NOMO-1 (cell line): ENCODE measurements around the gene CDKN1A.
A peak's percentile ranks its signal among the peaks of the same experiment; 100 is the strongest.
"Not testable (repeated sequence)": the region's sequence is repeated elsewhere in the genome, so short reads cannot be mapped to it uniquely, and the experiment has no call there.

Experiments
- DNase-seq, 2 experiments: peaks; one replicate each; lab custom pipeline; 2025; ENCODE audit not compliant: unreplicated experiment in 2 of 2; lab: John Stamatoyannopoulos, UW

CDKN1A gene

DNA sequence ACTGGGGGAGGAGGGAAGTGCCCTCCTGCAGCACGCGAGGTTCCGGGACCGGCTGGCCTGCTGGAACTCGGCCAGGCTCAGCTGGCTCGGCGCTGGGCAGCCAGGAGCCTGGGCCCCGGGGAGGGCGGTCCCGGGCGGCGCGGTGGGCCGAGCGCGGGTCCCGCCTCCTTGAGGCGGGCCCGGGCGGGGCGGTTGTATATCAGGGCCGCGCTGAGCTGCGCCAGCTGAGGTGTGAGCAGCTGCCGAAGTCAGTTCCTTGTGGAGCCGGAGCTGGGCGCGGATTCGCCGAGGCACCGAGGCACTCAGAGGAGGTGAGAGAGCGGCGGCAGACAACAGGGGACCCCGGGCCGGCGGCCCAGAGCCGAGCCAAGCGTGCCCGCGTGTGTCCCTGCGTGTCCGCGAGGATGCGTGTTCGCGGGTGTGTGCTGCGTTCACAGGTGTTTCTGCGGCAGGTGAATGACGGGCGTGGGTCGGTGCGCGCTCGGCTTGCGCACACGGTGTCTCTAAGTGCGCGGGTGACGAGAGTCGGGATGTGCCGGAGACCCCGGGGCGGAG lies at the start of gene CDKN1A:
Gene CDKN1A, plus strand, starts transcription at position 227 of the 555 bp plus-strand sequence. CDS start 5,388 bp downstream, outside the sequence.
- peak; percentile 86 to 93 for DNase-seq

DNA sequence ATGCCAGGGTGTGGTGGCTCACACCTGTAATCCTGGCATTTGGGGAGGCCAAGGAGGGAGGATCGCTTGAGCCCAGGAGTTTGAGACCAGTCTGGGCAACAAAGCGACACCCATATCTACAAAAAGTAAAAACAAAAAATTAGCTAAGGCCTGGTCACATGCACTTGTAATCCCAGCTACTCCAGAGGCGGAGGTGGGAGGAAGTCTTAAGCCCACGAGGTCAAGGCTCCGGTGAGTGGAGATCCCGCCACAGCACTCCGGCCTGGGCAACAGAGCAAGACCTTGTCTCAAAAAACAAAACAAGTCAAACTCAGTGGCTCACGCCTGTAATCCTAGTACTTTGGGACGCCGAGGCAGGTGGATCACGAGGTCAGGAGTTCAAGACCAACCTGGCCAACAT lies 48.7 kb upstream of the CDKN1A start:
- DNase-seq, result no peak

DNA sequence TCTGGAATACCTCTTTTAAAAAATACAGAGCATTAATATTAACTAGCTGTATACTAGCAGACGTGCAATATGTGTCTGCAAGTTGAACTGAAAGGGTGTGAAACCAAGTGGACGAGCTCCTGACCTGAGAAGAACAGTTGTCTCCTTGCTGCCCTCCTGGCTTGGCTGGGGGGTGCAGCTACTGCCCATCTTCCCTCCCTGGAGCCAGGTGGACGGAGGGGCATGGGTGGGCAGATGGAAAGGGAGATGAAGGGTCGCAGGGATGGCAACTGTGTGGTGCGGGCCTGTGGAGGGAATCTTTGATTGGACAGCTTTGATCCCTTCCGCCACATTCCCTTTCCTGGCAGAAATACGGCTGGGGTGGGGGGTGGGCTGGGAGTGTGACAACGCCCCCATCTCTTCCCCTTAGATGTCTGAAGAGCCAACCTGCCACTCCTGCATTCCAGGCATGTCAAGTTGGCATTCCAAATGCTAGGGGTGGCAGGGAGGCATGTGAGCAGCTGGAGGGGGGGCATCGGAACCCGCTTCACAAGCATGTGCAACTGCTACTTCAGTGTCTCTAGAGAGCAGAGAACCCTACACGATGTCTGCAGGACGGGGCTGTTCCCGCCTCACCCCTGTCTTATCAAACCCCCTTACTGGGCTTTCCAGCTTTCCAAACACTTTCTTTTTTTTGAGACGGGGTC lies 47.0 kb upstream of the CDKN1A start:
- no peak for DNase-seq

DNA sequence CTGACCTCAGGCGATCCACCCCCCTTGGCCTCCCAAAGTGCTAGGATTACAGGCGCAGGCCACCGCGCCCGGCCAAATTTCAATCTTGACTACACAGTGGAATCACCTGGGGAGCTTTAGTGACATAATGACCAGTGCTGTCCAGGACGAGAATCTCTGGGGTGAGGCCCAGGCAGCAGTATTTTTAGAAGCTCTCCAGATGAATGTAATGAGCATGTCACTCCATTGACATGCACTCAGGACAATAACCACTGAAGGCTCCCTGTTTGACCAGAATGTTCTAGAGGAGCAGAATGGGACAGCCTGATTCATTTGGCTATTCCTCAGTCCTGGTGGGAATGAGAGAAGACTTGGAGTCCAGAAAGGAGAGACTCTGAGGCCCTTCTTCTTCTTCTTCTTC lies 45.1 kb upstream of the CDKN1A start:
- DNase-seq, result no peak

DNA sequence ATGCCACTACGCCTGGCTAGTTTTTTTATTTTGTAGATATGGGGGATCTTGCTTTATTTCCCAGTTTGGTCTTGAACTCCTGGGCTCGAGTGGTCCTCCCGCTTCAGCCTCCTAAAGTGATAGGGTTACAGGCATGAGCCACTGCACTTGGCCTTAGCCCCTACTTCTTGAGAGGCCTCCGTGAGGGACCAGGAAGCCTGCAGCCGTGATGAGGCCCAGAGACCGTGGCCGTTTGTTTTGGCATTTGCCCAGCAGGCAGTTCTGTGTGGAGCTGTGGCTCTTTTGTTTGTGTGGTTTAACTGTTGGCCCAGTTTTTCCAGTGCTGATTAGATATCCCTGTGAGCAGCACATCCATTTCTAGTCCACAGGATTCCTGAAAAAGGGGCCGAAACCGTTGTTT lies 44.6 kb upstream of the CDKN1A start:
- DNase-seq, result no peak

DNA sequence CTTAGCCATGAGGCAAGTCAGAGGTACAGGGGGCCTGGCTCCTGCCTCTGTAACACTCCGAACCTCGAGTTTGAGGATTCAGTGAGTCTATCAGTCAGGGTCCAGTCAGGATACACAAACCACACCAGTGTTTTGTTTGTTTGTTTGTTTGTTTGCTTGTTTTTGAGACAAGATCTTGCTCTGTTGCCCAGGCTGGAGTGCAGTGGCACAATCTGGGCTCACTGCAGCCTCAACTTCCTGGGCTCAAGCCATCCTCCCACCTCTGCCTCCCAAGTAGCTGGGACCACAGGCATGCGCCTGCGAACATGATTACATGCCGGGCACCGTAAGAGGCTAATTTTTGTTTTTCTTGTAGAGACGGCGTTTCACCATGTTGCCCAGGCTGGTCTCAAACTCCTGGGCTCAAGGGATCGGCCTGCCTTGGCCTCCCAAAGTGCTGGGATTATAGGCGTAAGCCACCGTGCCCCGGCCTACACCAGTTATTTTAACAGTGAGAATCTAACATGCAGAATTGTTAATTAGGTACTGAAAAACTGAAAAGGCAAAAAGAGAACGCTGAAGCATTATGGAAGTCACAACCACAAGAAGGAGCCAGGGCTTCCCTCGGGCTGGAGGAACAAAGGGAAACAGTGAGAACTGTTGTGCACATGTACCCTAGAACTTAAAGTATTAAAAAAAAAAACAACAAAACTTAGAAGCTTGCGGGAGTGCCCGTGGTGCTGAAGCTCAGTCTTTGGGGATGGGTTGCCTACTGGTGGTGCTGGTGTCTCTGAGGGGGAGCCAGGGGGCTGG lies 44.0 kb upstream of the CDKN1A start:
- DNase-seq, result no peak

DNA sequence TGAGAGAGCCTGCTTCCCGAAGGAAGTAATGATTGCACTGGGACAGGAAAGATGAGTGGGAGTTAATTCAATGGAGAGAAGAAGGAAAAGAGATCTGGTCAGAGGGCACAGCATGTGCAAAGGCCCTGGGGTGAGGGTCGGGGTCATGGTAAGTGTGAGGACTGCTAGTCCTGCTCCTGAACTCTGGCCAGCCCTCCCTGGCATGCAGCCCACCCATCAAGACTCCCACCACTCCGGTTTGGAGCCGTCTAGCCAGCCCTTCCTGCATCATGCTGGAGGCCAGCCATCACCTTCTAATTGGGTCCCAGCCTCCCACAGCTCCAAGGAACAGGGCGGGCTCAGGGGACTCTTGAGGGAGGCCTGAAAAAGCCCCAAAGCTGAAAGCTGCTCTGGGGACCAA lies 42.2 kb upstream of the CDKN1A start:
- DNase-seq, result no peak

DNA sequence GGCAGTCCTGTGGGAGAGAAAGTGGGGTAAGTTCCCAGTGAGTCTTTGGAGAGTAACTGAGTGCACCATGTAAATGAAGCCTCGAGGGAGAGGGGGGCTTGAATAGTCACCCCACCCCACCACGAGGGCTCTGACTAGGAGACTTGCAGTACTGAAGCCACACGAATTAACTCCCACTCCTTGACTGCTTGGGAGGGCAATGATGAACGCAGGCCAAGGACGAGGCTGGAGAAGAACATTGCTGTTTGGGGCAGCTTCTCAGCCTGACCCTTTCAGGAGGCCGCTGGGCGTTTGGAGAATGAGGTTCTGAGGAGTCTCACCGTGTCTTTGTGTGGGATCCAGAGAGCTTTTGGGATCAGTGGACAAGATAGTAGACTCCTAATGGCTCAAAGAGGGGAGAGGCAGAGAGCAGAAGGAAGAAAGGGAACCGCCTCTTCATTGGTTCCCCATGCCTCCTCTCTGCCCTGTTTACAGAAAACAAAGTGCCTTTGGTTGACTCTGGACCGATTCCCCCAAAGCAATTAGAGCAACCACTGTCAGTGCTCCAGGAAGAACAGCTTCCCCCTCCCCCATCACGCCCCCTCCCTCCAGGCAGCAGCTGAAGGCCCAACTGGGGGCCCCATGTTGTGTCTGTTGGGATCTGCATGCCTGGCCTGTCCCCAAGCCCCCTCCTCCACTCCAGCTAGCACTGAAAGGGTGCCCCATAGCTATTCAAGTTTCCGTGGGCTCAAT lies 41.7 kb upstream of the CDKN1A start:
- no peak for DNase-seq

DNA sequence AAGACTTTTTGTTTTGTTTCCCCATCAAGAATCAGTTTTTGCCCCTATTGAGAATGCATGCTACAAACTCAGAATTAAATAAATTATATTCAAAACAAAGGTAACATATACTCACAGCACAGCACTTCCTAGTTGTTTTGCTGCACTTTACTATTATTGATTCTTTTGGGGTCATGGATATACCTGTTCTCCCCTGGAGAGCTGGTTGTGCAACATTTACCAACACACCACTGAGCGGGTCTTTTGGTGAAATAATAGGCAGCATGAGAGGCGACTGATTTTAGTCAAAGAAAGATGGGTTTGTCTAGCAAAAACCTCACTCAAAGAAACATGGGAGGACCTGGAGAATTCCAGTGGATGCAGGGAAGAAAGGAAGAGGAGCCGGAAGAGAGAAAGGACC lies 39.9 kb upstream of the CDKN1A start:
- no peak for DNase-seq

DNA sequence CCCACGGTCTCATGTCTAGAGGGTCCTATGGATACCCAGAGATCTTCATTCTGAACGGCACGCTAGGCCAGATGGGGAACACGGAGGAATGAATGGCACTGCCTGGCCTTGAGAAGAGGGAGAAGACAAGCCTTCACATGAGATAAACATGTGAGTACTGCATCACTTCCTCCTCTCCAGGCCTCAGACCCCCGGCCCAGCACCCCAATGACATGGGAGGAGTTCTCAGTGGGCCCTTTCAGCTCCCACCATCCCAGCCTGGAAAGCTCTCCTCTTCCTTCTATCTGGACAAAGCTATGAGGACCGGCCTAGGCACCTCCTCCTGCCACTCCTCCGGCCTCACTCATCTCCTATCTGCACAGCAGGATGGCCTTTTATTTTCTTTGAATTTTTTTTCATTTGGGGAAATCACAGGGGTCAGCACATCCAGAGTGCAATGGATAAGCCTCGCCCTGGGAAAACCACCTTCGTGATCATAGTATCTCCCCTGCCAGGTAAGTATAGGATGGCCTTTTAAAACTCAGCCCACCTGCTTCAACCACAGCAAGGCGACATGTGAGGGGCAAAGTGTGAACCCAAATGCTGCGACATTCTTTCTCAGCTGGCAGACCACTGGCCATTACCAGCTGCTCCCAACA lies 39.2 kb upstream of the CDKN1A start:
- DNase-seq, result no peak

DNA sequence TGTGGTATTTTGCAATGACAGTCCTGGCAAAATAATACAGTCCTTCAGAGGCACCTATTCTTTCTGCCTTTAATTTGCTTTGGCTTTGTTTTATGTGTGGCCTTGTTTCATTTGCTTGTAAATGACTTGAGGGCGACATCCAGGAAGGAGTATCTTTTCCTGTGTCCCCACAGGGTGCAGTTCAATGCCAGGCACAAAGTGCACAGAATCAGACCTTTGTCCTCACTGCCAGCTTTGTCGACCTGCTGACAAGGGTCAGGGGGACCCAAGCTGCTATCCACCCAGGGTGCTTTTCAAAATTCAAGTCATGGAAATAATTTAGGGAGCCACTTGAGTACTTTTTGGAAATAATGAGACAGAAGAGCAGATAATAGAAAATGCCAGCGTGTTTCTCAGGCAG lies 37.0 kb upstream of the CDKN1A start:
- DNase-seq, result no peak

DNA sequence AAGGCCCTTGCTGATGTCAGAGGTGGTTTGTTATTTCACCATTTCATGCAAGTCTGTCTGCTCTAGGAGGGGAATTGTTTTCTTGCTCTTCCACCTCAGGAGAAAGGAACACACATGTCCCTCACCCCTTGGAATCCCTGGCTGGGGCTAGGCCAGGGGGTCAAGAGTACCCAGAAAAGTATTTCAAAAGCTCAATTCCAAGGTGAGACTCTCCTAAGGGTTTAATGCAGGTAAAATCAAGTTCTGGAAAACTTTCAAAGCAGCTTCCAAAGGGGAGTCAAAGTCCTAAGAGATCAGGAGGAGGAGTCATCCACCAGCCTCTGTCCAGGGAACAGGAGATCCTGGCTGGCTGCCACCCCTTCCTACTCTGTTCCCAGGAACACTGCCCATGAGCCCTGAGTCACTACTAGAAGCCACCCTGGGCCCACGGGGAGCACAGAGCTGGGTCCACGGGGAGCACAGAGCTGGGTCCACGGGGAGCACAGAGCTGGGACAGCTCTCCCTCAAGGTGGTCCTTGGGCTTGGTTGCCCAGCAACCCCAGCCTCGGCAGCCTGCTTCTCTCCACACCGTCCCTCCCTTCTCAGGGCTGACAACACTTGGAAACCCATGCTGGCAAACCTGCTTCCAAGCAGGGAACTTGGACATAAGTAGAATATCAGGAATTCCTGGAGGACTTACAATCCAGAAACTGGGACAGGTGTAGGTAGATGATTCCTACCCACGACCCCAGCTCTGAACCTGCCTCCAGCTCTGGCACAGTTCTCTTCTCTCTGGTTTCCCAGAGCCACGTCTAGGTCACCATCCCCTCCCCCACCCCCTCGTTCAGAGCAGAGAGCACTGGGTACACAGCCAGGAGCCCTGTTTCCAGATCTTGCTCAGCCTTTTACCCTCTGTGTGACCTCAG lies 35.3 kb upstream of the CDKN1A start:
- DNase-seq, result no peak

DNA sequence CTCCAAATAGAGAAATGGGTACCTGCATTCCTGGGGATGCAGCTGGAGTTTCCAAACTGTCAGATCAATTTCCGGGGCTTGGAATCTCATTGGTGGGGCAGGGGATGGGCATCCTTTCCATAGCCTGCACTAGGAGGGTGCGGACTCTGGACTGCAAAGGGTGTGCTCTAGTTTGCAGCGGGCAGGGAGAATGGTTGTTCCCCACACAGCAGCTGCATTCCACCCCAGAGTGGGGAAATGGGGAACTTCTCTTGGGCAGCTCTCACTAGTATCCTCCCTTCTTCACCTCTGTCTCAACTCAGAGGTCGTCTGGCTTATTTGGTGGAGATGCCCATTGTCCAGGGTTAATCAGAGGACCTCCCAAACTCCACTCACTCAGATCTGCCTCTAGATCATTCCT lies 34.5 kb upstream of the CDKN1A start:
- DNase-seq, result peak; percentile 23 to 30

DNA sequence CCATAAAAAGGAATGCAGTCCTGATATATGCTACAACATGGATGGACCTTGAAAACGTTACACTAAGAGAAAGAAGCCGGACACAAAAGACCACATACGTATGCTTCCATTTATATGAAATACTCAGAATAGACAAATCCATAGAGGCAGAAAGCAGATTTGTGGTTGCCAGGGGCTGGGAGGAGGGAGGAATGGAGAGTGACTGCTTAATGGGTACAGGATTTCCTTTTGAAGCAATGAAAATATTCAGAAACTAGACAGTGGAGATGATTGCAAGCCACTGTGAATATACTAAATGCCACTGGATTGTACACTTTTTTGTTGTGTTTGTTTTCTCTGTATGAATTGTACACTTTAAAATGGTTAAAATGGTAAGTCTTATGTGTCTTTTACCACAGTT lies 29.4 kb upstream of the CDKN1A start:
- DNase-seq, result no peak

DNA sequence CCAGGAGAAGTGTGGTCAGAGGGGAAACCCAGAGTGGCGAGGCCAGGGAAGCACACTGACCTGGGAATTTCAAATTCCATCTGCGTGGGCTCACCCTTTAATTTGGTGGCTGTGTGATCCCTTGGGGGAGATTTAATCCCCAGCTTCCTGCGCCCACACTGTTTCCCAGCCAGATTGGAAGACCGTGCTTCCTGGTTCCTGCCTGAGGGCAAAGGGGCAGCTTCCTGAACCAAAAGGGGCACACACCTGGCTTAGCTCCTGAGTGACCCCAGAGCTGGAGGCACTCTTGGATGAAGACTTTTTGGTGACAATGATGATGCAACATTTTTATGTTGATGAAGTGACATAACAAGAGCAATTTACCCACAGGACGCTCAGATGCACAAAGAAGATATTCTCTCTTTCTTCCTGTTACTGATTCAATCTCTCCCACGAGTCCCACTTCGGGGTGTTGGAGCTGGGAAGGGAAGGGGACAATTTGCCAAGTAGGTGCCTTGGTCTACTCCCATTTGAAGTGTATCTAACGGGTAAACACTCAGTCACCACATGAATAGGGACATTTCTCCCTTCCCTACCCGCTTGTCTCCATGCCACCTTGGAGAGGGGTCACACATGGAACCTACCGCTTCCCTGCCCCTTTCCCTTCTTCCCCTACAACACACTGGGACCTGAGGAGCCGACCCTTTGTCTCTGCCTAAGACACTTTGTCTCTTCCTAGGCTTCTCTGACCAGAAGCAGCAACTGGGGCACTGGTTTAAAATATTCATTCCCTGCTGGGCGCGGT lies 28.6 kb upstream of the CDKN1A start:
- peak; percentile 18 to 68 for DNase-seq

DNA sequence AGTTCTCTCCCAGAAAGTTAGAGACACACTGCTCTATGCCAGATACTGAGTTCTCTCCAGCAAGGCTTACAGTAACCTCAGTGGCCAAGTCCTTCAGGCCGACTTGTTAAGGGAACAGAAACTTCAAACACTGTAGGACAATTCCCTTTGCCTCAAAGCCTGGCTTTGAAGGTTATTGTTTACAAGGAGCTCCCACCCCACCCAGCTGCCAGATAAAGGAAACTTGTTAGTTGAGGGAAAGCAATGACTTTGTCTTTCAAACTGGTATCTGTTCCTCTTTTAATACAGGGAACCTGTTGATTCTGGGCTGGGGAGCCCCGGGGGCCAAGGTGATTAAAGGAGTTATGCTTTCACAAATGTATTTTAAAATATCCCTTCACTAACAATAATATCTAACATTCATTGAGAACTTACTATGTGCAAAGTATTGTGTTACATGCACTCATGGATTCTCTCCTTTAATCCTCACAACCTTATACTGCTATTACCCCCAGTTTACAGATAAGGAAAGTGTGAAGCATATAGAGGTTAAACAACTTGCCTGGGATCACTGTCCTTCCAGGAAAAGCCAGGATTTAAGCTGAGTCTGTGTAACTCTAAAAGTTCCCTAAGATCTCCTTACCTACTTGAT lies 27.6 kb upstream of the CDKN1A start:
- peak; percentile 87 to 92 for DNase-seq

DNA sequence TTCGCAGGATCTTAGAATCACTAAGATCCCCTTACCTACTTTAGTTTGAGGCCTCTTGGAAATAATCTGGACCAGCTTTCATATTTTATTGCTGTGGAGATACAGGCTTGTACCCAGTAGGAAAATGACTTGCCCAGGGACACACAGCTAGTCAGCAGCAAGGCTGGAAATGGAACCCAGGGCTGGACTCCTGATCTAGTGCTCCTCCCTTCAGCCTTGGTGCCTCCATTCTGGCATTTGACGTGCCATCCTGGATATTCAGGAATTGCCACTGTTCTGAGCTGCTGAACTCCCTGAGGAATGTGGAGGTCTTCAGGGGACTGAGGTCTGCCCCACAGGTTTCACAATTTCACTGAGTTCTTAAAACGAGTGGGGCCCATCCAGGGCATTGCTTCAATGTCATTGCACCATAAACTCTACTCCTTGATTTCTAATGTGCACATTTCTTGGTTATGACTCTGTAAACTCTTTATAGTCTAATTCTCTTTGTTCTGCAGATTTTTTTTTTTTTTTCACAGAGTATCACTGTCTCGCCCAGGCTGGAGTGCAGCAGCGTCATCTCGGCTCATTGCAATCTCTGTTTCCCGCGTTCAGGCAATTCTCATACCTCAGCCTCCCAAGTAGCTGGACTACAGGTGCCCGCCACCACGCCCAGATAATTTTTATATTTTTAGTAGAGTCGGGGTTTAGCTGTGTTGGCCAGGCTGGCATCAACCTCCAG lies 26.7 kb upstream of the CDKN1A start:
- peak; percentile 57 to 77 for DNase-seq

DNA sequence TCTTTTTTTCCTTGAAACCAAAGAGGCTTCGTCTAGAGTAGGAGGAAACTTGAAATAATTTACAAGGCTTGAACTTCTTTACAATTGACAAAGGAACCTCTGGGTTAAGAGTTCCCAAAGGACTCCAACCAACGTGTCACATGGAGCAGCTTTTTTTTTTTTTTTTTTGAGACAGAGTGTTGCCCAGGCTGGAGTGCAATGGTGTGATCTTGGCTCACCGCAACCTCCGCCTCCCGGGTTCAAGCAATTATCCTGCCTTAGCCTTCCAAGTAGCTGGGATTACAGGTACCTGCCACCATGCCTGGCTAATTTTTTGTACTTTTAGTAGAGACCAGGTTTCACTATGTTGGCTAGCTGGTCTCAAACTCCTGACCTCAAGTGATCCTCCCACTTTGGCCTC lies 24.0 kb upstream of the CDKN1A start:
- not testable (repeated sequence) for DNase-seq
